Cerebellar nuclear complex (tissue), 1 donor: ENCODE data around the gene SRCIN1.

ENCODE experiments used
- DNase-seq, 2 experiments: peaks; one replicate each; lab custom pipeline; 2025; lab: John Stamatoyannopoulos, UW

Gene SRCIN1

DNA sequence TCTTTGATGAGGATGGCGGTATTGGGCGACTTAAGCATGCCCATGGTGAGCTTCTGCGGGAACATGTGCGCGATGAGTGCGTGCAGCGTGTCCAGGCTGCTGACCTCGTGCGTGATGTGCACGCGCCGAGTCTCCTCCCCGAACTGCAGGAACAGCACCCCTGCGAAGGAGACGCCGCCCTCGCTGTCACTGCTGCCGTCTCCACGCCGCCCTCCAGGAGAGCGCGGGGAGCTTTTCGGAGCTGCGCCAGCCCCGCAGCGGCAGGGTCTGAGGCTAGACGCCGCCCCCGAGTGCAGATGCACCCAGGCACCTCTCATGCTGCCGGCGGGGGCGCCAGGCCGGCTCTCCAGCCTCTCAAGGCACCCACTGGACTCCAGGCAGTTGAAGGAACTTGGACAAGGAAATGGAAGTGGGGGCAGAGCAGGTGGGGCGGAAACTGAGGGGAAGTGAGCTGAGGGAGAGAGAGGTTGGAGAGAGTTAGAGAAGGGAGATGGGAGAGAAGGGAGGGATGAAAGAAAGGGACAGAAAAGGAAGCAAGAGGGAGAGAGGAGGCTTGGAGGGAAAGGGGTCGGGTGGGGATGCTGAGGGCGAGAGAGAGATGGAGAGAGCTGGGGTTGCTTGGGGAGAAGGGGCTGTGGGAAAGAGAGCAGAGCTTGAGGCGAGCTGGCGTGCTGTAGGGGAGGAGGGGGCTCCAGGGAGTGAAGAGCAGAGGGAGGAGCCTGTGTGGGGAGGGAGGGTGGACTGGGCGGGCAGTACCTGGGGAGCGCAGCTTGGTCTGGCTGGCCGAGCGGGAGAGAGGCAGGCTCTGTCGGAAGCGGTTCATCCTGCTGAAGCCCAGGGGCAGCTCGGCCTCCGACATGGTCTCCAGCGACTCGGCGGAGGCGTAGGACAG, 42.1 kb downstream of the SRCIN1 start:
- DNase-seq, result peak in 1 of 2 experiments; percentile 43

DNA sequence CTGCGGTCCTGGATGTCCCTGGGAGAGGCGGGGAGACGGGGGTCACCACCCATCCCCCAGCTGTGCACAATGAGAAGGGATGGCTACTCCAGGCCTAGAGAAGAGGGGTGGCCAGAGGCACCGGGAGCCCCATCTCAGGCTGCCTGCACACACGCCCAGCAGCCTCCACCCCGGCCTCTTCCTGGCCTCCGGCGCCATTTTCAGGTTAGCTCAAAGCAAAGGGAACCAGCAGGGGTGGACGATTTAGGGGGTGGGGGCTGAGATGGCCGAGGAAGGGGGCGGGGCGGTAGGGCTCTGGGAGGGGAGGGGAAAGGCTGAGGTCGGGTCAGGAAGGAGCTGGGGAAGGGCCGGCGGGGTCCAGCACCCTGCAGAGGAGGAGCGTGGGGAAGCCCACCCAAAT, 42.8 kb downstream of the SRCIN1 start:
- DNase-seq, result no peak

DNA sequence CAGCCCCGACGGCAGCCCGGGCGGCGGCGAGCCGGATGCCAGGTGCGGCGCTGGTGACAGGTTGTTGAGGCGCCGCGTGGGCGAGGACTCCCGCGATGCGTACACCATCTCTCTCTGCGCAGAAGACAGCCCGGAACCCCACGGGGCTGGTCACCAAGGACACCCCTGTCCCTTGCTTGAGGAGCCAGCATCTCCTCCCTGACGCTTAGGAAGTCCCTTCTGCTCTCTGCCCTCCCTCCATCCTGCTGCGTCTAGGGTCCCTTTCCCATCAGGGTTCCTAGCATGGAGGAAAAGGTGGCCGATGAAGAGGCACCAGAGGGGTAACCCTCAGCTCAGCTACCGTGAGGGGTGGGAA, 43.6 kb downstream of the SRCIN1 start:
- no peak for DNase-seq

DNA sequence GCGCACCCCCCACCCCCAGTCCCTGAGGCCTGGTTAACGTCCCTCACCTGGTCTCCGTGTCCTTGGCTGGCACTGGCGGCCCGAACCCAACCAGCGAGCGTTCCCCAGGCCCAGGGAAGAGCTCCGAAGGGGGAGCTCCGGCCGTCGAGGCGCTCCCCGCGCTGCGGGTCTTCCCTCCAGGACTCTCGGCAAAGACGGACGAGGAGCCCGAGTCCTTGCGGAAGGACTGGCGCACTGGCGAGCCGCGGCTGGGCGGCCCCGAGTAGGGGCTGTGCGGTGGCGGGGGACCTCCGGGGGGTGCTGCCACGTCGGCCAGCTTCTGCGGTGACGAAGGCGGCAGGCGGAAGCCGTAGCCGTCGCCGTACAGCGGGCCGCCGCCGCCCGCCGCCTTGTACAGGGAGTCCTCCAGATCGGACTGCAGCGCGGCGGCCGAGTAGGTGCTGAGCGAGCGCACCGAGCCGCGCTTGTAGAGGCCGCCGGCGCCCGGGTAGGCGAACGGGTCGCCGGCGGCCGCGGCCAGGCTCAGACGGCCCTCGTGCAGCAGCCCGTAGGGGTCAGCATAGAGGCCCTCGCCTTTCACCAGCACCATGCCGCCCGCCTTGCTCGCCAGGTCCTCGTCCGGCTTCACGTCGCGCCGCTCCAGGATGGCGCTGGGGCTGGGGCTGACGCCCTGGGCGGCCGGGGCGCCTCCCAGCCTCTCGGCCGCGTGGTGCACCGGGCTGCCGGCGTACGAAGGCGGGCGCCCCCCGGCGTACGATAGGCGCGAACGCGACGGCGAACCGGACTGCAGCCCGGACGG, 44.1 kb downstream of the SRCIN1 start:
- DNase-seq, result no peak

DNA sequence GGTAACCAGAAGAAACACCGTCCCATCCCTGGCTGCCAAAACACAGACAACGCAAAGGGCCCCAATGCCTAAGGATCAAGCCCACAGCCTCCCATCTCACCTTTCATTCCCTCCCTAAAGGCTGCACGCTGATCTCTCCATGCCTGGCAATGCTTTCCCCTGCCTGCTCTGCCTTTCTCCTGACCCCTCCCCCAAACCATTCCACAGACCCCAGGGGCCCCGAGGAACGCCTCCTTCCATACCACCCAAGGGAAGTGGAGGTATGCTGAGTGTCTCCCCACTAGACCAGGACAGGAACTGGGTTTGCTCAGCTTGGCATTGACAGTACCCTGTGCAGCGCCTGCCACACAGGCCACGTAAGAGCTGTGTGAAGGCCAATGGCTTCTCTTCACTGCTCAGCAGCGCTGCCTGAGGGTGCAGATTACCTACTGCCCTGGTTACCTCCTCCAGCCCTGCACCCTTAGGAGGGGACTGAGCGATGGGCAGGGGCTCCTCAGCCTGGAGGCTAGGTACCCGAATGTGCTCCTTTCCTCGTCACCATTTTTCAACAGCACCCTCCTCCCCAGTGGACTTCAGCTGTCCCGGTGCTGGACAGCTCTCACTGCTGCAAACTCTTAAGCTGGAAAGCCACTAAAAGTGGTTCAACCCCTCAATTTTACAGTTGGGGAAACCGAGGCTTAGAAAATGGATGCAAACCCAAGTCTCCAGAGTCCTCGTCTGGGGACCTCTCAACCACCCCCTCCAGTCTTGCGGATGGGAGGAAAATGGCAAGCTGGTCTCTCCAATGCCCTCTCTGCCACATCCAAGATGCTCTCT, 45.0 kb downstream of the SRCIN1 start:
- no peak for DNase-seq

DNA sequence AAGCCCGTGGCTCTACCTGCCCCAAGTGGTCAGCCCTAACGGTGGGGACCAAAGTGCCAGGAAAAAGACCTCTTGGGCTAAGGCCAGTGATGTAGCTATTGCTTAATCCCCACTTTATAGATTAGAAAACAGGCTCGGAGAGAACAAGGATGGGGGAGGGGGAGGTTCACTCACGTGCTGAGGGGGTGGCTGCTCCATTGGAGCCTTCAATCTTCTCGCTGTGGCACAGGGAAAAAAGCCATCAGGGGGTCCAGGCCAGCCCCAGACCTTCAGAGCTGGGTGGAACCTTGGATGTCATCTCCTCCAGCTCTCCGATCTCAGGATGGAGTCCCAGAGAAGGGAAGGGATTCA, 45.9 kb downstream of the SRCIN1 start:
- no peak for DNase-seq

DNA sequence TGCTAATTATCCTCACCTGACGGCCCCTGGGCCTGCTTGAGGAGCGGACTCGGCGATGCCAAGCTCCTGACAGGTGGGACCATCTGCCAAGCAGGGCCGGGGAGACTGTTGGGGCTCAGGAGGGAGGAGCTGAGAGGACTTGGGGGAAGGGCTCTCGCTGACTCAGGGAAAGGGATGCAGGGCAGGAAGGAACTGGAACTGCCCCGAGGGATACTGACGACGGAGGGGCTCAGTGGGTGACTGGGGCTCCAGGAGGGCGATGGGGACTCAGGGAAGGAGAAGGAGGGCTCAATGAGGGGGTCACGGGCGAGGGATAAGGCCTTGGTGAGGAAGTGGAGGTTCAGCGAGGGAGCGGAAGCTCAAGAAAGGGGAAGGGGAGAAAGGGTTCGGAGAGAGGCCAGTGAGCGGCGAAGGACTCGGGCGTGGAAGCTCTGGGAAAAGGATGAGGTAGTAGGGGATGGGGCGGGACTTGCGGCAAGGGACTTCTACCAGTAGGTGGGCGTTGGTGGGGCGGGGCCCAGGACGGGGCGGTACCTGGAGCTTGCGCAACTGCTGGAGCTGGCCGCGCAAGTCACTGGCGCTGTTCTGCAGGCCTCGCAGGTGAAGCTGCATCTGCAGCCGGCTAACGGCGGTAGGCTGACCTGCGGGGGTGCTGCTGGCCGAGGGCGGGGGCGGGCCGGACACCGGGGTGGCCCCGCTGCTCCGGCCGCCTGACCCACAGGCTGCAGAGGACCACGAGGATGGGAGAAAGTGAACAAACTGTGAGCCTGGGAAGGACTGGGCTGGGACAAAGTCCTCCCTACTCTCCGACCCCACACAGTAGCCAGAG, 46.5 kb downstream of the SRCIN1 start:
- DNase-seq, result peak; percentile 31 to 42

DNA sequence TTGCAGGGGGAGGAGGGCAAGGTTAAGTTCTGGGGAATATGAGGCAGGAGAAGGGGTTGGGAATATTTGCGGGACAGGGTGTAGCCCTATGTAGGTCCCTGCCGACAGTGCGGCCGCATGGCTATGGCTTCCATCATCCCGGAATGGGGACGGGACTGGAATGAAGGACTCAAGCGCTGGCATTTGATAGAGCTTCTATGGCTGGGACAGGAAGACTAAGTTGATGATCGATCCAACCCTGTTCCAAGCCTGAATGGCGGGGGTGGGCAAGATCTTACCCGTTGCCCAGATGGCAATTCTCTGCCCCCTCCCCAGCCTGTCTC, 47.1 kb downstream of the SRCIN1 start:
- DNase-seq, result no peak

DNA sequence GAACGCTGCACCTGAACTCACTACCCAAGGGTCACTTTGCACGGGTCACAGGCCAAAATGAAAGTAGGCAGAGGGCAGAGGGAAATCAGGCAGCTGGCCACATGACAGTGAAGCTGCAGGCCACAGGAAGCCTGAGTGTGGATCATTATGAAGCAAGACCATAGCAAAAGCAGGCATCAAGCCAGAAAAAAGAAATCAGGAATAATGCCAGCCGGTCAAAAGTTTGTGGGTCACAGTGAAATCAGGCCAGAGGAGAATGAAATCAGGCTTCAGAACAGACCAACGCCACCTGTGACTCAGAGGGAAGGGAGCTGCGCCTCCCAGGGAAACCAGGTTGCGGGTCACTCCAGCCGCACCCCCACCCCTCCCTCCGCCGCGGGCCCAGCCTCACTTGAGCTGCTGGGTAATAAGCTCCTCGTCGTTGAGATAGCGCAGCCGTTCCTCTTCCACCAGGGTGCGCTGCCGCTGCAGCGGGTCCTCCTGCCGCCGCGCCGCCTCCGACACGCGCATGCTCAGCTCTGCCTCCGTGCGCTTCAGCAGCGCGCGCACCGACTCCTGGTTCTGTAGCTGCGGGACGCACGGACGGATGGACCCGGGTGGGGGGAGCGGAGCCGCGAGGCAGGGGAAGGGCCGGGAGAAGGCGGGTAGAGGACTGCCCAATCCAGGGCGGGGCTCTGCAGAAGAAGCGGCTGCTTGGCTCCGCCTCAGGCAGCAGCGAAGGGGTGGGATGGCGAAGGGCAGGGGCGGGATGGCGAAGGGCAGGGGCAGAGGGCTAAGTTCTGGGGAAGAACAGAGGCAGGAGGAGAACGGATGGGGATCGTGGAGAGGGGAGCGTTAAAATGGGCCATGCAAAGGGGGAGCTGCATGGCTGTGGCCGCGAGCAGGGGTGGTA, 47.7 kb downstream of the SRCIN1 start:
- DNase-seq, result peak; percentile 40 to 72

DNA sequence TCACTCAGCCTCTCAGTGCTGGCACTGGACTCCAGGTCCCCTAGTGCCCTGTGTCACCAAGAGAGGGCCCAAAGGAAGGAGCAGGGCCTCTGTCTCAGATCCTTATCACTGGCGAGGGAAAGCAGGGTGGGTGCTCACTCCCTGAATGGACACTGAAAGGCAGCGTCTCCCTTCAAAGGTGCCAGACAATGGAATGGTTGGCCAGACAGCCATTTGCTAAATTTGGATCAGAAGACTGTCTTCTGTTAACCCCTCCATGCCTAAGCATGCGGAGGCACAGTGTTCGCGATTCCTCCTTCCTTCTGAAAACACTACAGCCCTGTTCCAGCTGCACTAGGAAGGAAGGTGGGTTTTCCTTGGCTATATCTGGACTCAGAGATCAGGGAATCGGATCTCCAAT, 48.4 kb downstream of the SRCIN1 start:
- DNase-seq, result no peak

DNA sequence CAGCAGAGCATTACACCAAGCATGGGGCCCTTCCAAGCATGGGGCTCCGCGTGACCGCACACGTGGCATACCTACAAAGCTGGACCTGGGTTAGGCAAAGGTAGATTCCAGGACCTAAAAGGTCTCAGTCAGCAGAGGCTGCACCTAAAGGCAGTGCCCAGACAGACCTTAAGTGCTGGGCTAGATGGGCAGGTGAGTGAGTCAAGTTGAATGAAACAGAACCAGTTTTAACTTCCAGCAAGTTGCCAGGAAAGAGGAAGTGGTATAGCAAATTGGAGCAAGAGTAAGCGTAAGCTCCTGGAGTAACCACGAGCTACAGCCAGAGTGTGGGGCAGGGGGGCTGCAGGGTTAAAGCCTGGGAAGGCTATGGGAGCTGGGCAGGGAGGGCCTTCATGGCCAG, 49.5 kb downstream of the SRCIN1 start:
- DNase-seq, result no peak

DNA sequence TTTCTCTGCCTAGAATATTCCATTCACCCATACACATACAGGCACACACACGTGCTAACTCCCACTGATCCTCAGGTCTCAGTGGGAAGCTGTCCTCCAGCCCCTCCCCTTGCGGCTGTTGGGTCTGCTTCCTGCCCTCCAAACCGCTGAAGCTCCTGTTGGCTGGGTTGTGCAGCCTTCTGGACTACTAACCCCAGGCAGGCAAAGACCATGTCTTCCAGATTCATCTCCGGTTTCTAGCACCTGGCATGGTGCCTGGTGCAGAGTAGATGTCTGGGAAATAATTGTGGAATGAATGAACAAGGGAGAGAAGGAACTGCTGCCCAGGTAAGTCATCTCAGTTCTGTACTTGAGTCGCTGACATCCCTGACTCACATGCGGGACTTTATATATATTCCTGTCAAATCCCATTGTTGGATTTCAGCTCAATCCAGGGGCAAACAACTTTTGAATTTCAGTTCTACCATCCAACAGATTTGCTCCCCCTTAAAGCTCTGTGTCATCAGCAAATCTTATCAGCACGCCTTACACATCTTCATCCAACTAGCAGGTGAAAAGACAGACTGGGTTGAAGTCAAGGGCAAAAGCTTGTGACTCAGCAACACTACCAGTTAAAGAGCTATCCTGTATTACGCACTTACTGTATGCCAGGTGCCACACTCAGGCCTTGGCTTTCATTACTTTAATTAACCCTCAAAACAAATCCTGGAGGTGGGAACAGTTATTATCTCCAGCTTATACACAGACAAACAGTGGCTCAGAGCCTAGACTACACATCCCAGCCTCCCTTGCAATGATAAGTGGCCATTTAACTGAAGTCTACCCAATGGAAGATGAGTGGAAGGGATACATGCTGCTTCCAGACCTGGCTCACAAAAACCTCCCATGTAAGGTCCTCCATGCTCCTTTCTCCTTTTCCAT, 51.1 kb downstream of the SRCIN1 start:
- peak; percentile 61 to 64 for DNase-seq

DNA sequence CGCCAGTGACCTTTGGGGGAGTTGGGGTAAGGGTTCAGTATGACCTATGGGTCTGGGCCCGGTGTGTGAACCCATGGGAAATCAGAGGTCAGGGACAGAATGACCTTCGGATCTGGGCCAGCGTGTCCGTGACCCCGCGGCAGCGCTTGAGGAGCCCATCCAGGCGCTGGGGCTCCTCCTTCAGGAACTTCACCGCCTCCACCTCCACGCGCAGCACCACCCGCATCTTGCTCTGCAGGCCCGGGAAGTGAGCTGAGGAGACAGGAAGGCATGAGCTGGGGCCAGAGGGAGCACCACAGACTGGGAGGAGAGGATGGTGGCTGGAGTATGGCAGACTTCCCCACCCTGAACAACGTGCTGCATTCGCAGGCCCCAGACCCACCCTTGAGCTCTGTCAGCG, 53.4 kb downstream of the SRCIN1 start:
- DNase-seq, result no peak

DNA sequence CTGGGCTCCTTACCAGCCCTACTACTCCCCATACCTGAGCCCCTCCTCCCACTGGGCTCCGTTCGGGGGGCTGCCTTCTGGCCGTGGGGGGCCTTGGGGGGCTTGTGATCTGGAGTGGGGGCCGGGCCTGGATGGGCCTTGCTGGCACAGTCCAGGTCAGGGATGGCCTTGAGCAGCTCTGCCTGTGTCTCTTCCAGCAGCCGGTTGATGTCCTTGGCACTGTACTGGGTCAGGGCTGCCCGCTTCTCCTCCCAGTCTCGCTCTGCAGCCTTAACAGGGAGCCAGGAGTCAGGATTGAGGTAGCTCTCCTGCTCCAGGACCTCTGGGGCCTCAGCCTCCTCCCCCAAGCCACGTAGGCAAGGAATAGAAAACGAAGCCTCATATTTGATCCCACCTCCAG, 54.6 kb downstream of the SRCIN1 start:
- DNase-seq, result no peak

DNA sequence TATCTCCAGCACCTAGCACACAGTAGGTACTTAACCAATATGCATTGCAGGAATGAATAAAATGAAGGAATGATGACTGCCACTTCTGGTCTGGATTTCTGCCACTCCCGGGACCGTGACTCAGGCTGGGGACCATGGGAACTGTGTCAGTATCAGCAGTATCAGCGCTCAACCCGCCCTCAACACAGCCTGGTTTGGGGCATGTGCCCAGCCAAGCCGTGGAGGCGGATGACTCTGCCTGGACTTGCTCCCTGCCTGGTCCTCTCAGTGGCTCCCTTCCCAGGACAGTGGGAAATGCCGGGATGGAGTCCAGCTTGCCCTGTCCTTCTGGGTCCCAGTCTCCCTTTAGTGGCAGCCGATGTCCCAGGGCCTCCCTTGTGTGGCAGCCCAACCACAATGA, 55.1 kb downstream of the SRCIN1 start:
- DNase-seq, result no peak

DNA sequence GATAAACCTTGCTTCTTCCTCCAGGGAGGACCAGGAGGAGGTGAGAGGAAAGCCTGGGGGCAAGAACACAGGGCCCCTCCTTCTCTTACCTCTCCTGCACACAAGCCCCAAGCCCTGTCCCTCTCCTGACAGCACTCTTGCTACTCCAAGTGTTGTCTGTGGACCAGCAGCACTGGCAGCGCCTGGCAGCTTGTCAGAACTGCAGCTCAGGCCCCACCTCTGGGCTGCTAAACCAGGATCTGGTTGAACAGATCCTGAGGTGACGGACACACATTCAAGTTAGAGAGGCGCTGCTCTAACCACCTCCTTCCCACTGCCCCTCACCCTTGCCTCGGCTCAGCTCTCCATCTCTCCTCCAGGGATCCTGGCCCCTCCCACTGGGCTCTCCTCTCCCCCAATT, 56.5 kb downstream of the SRCIN1 start:
- no peak for DNase-seq

DNA sequence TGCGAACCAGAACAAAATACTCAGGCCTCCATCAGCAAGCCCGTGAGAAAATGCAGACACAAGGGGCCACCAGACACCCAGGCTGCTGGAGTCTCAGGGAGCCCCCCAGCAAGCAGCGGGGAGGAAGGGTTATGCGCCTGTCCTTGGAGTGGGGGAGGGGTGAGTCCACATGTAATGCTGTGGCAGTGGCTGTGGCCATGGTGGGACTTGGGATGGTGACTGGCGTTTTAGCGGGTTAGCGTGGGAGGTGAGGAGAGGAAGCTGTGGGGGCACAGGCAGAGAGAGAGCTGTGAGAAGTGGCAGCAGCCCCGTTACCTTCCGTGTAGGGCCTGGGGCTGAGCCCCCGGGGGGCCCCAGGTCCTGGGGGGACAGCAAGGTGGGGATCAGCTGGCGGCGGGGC, 58.3 kb downstream of the SRCIN1 start:
- no peak for DNase-seq

DNA sequence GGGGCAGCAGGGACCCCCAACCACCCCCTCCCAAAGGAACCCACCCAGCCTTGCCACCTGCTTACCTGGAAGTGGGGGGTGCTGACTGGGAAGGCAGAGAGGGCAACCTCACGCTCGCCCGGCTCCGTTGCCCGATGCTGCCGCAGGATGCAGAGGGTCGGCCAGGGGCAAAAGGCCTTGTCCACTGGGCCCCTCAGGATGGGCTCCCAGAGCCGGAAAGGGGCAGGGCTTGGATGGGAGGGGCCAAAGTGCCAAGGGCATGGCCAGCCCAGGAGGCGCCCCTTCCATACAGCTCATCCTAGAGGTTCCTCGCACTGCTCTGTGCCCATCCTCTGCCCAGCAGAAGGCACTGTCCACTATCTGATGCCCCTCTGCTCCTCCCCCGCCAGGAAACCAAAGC, 59.4 kb downstream of the SRCIN1 start:
- no peak for DNase-seq

DNA sequence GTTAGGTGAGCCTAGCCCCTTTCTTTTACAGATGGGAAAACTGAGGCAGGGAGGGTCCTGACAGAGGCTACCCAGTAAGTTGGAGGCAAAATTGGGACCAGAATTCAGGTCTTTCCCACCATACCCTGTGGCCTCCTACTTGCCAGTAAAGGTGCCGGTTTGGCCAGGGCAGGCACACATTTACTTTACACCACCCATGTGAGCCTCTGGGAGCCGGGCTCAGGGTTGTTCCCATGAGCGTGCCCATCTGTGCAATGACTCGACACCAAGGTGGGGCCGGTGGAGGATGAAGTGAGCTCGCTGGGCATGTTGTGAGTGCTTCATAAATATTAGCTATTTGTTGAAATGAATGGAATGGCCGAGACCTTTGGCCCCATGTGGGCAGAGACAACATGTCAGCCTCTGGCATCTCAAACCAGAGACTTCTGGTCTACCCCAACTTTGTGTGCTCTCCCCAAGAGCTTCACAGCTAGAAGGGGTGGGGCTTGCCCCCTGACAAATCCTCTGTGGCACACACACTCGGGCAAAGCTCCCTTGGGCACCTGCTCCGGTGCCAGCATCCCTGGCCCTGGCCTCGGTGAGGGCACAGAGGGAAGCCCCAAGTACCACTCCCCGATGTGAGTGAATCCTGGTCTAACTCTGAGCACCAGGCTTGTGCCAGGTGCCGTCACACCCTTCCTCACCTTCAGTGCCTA, 60.1 kb downstream of the SRCIN1 start:
- DNase-seq, result no peak
